ENCODE measurements around the gene LAMB4. TPM values are rescaled to one million over a fixed set of nuclear protein-coding genes. Genes with fewer than 3 reads are reported as not detected.

LAMB4 gene
- polyA plus RNA-seq, 1 of the 3 experiments (the other 2 are of a cell fraction): 0.36 TPM

GRCh38 chr7:108038986-108039385 lies 91.2 kb downstream of the LAMB4 start:
- no peak overlapping the region for H3K4me3 ChIP-seq (ENCODE audit: low read depth in 2 of 2, low read length in 1 of 2)
- no peak for DNase-seq
- no peak overlapping the region for H3K4me2 ChIP-seq
- no peaks in the 10 kb centered on the region for H3F3A ChIP-seq (replicated peaks; ENCODE audit: insufficient read depth)
- TF ChIP-seq ZBTB33 (IDR thresholded peaks at IDR 0.05; ENCODE audit: borderline replicate concordance, low read depth) (no peak), TCF12 (IDR thresholded peaks at IDR 0.05) (no peak), RXRA (IDR thresholded peaks at IDR 0.05; ENCODE audit: borderline replicate concordance, low read depth) (no peak), GATA2 (CRISPR knock-in tag; IDR thresholded peaks at IDR 0.05) (no peak), SMC3 (IDR thresholded peaks at IDR 0.05; ENCODE audit: low read depth, low read length) (no peak), EZH2phosphoT487 (IDR thresholded peaks at IDR 0.05; ENCODE audit: borderline replicate concordance, low read depth) (no peak), FOXJ3 (CRISPR knock-in tag; IDR thresholded peaks at IDR 0.05) (no peak), POLR2AphosphoS5 (IDR thresholded peaks at IDR 0.05; ENCODE audit: low read depth, low read length) (no peak), MXI1 (IDR thresholded peaks at IDR 0.05; ENCODE audit: low read depth, low read length) (no peak)
- TF ChIP-seq, protein P1, sequence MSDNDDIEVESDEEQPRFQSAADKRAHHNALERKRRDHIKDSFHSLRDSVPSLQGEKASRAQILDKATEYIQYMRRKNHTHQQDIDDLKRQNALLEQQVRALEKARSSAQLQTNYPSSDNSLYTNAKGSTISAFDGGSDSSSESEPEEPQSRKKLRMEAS (IDR thresholded peaks at IDR 0.05; ENCODE audit: low read depth): no peak
- TF ChIP-seq, protein P2, sequence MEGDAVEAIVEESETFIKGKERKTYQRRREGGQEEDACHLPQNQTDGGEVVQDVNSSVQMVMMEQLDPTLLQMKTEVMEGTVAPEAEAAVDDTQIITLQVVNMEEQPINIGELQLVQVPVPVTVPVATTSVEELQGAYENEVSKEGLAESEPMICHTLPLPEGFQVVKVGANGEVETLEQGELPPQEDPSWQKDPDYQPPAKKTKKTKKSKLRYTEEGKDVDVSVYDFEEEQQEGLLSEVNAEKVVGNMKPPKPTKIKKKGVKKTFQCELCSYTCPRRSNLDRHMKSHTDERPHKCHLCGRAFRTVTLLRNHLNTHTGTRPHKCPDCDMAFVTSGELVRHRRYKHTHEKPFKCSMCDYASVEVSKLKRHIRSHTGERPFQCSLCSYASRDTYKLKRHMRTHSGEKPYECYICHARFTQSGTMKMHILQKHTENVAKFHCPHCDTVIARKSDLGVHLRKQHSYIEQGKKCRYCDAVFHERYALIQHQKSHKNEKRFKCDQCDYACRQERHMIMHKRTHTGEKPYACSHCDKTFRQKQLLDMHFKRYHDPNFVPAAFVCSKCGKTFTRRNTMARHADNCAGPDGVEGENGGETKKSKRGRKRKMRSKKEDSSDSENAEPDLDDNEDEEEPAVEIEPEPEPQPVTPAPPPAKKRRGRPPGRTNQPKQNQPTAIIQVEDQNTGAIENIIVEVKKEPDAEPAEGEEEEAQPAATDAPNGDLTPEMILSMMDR (IDR thresholded peaks at IDR 0.05): no peak
- no peak overlapping the region for H3K27ac ChIP-seq (ENCODE audit: low read depth in 2 of 2, low read length in 1 of 2)
- no peak overlapping the region for H2AFZ ChIP-seq (ENCODE audit: low read depth)
- no peaks in the 10 kb centered on the region for H3K9me2 ChIP-seq
- H3K4me1 ChIP-seq (ENCODE audit: control insufficient read depth in 1 of 2, insufficient read depth in 2 of 2, low read depth in 1 of 2, low read length in 1 of 2): peaks cover 0 to 2% of the 10 kb centered on the region in 2 experiments; a peak in 1 of 4 replicates
- CTCF ChIA-PET: interaction anchor here (0.6 to 4.0 kb wide), 5 partner anchors 9 to 37 kb away, joined by 3 to 19 read pairs (median 4); no protein-coding TSS in a partner anchor
- POLR2A ChIA-PET: no interaction called here
- H3K79me2 ChIP-seq (ENCODE audit: insufficient read depth): no peaks in the 10 kb centered on the region
- H4K20me1 ChIP-seq (ENCODE audit: insufficient read depth): no peaks in the 10 kb centered on the region
- H3K27me3 ChIP-seq (ENCODE audit: insufficient read depth): no peaks in the 10 kb centered on the region
- H3K9me3 ChIP-seq: no peaks in the 10 kb centered on the region
- no peak overlapping the region for H3K9ac ChIP-seq
- no peaks in the 10 kb centered on the region for H3K36me3 ChIP-seq (replicated peaks in 1 of 2; ENCODE audit: control insufficient read depth in 1 of 2, insufficient read depth in 2 of 2, low read length in 1 of 2)

- H4K20me1 ChIP-seq (ENCODE audit: insufficient read depth): no peaks in the 10 kb centered on the region
- no peaks in the 10 kb centered on the region for H3F3A ChIP-seq (replicated peaks; ENCODE audit: insufficient read depth)
- 92% methylated on average over 1 of the region's 1 CpG for WGBS (ENCODE audit: low lambda C conversion rate)
- no peak overlapping the region for H3K4me2 ChIP-seq
- no peak overlapping the region for H3K9ac ChIP-seq
- H3K4me3 ChIP-seq (ENCODE audit: low read depth in 2 of 2, low read length in 1 of 2): no peak overlapping the region
- H3K79me2 ChIP-seq (ENCODE audit: insufficient read depth): no peaks in the 10 kb centered on the region
- no peak overlapping the region for H3K27ac ChIP-seq (ENCODE audit: low read depth in 2 of 2, low read length in 1 of 2)
- H3K27me3 ChIP-seq (ENCODE audit: insufficient read depth): no peaks in the 10 kb centered on the region
- CTCF ChIA-PET: interaction anchor here (0.9 to 4.0 kb wide), 3 partner anchors 11 to 108 kb away, joined by 4 to 19 read pairs (median 5); no protein-coding TSS in a partner anchor
- H3K9me2 ChIP-seq: no peaks in the 10 kb centered on the region
- H3K36me3 ChIP-seq (replicated peaks in 1 of 2; ENCODE audit: control insufficient read depth in 1 of 2, insufficient read depth in 2 of 2, low read length in 1 of 2): no peaks in the 10 kb centered on the region
- DNase-seq: no peak
- no peak overlapping the region; the same call in 1 of the 2 replicates for H2AFZ ChIP-seq (ENCODE audit: low read depth)
- H3K9me3 ChIP-seq: no peaks in the 10 kb centered on the region
- peaks cover 0 to 2% of the 10 kb centered on the region in 2 experiments; a peak in 1 of 4 replicates for H3K4me1 ChIP-seq (ENCODE audit: control insufficient read depth in 1 of 2, insufficient read depth in 2 of 2, low read depth in 1 of 2, low read length in 1 of 2)
- POLR2A ChIA-PET: no interaction called here
- no peak for TF ChIP-seq TEAD4 (IDR thresholded peaks at IDR 0.05; ENCODE audit: borderline replicate concordance, insufficient read depth)
- TF ChIP-seq SIN3A (IDR thresholded peaks at IDR 0.05; ENCODE audit: borderline replicate concordance, low read depth, low read length): no peak
- TF ChIP-seq NRF1 (IDR thresholded peaks at IDR 0.05; ENCODE audit: low read depth, low read length): no peak
- TF ChIP-seq PBX3 (IDR thresholded peaks at IDR 0.05): no peak
- TF ChIP-seq EP300 (IDR thresholded peaks at IDR 0.05; ENCODE audit: borderline replicate concordance in 1 of 2, low read depth in 1 of 2, low read length in 1 of 2): no peak
- TF ChIP-seq ZBTB33 (IDR thresholded peaks at IDR 0.05; ENCODE audit: borderline replicate concordance, low read depth): no peak
- no peak for TF ChIP-seq YY1 (IDR thresholded peaks at IDR 0.05; ENCODE audit: low read depth)
- no peak for TF ChIP-seq EZH2phosphoT487 (IDR thresholded peaks at IDR 0.05; ENCODE audit: borderline replicate concordance, low read depth)
- TF ChIP-seq USF2 (IDR thresholded peaks at IDR 0.05; ENCODE audit: borderline replicate concordance, low read depth, low read length): no peak
- no peak for TF ChIP-seq RAD21 (IDR thresholded peaks at IDR 0.05; ENCODE audit: low read length)
- no peak for TF ChIP-seq ELF1 (IDR thresholded peaks at IDR 0.05)
Observed at GRCh38 chr7:108037741-108038140, 92.4 kb downstream of the LAMB4 start.
